Measurements from ENCODE around the gene ZC3H13. TPM values are rescaled to one million over a fixed set of nuclear protein-coding genes. Genes with fewer than 3 reads are reported as not detected.

ZC3H13 gene
- total and polyA plus RNA-seq, 2 of the 8 experiments (the other 6 are each of a cell fraction or from before 2014, with no cell fraction given) = 5.1 to 57.8 TPM

GRCh38 chr13:46040763-46041162, 11.8 kb downstream of the ZC3H13 start:
- H2BK5ac ChIP-seq (ENCODE audit: low read depth, low read length) = no peak overlapping the region
- CTCF ChIA-PET (ENCODE audit: partially characterized antibody) = interaction anchor here (0.7 kb wide), 1 partner anchor 17 kb away, joined by 3 read pairs; no protein-coding TSS in a partner anchor
- no peak overlapping the region for H2AFZ ChIP-seq (ENCODE audit: low read length)
- POLR2A ChIA-PET (ENCODE audit: partially characterized antibody) = interaction anchor here (0.6 kb wide), 1 partner anchor 25 kb away, joined by 3 read pairs; no protein-coding TSS in a partner anchor
- 93% methylated on average over 2 of the region's 2 CpGs; no CpG with 5 or more reads in 1 of the 2 experiments for WGBS, 2 experiments (ENCODE audit: extremely low coverage in 1 of 2, insufficient coverage in 1 of 2, insufficient read length in 1 of 2, insufficient replicate concordance in 2 of 2, low coverage in 1 of 2, low lambda C conversion rate in 2 of 2, missing lambda C conversion rate in 1 of 2)
- no peak for FAIRE-seq
- no peak overlapping the region for H3K4me2 ChIP-seq (ENCODE audit: insufficient read depth in 1 of 2, low read depth in 2 of 2, low read length in 2 of 2)
- peaks cover 0 to 2% of the 10 kb centered on the region in 2 experiments for H4K20me1 ChIP-seq (replicated peaks in 1 of 2; ENCODE audit: control insufficient read depth in 1 of 2, insufficient read depth in 2 of 2, low read length in 2 of 2)
- H3K9me3 ChIP-seq (ENCODE audit: insufficient read depth in 2 of 2, low read depth in 1 of 2, low read length in 1 of 2) = no peaks in the 10 kb centered on the region
- DNase-seq (ENCODE audit: low read depth in 1 of 2, low spot score in 2 of 2) = no peak
- H4K5ac ChIP-seq (ENCODE audit: insufficient read length, low read depth, low read length) = no peak overlapping the region
- no peaks in the 10 kb centered on the region for H3K4me1 ChIP-seq (replicated peaks in 1 of 4; ENCODE audit: control insufficient read depth in 3 of 4, insufficient read depth in 4 of 4, low read length in 3 of 4)
- H3K9ac ChIP-seq (replicated peaks in 1 of 4; ENCODE audit: extremely low read depth in 1 of 4, low read depth in 3 of 4, low read length in 3 of 4) = no peak overlapping the region
- H4K8ac ChIP-seq (ENCODE audit: extremely low read depth, insufficient read depth, low read length) = no peak overlapping the region
- no peak overlapping the region for H2BK15ac ChIP-seq (ENCODE audit: low read length)
- H3K27me3 ChIP-seq (replicated peaks in 1 of 4; ENCODE audit: control insufficient read depth in 3 of 4, extremely low read depth in 1 of 4, insufficient read depth in 3 of 4, low read length in 3 of 4) = no peaks in the 10 kb centered on the region
- no peak overlapping the region for H3K4me3 ChIP-seq (ENCODE audit: extremely low read depth in 1 of 4, insufficient read depth in 2 of 4, low read depth in 3 of 4, low read length in 4 of 4)
- no peak overlapping the region for H4K91ac ChIP-seq (replicated peaks; ENCODE audit: insufficient read length, low read length)
- peaks cover 0 to 46% of the 10 kb centered on the region in 2 experiments; a peak in 2 of 4 replicates for H3K79me2 ChIP-seq (ENCODE audit: control insufficient read depth in 1 of 2, insufficient read depth in 2 of 2, low read length in 2 of 2)
- H3K27ac ChIP-seq (ENCODE audit: low read depth, low read length) = no peak overlapping the region
- no peak overlapping the region for H3K23ac ChIP-seq (ENCODE audit: insufficient read length)
- no peak overlapping the region for H2BK20ac ChIP-seq (ENCODE audit: low read length)
- no peak overlapping the region for H3K56ac ChIP-seq (replicated peaks; ENCODE audit: insufficient read length, low read depth, low read length)
- H2BK120ac ChIP-seq (replicated peaks; ENCODE audit: low read depth, low read length) = no peak overlapping the region
- H3K14ac ChIP-seq (ENCODE audit: insufficient read length) = no peak overlapping the region
- H3K4ac ChIP-seq (replicated peaks; ENCODE audit: insufficient read length, low read depth, low read length) = no peak overlapping the region
- peaks cover 0 to 29% (median 8%) of the 10 kb centered on the region in 4 experiments; a peak in 6 of 8 replicates for H3K36me3 ChIP-seq (ENCODE audit: control insufficient read depth in 2 of 4, insufficient read depth in 4 of 4, low read length in 3 of 4)
- H3K18ac ChIP-seq (ENCODE audit: extremely low read depth, low read length) = no peak overlapping the region
- no peaks in the 10 kb centered on the region for H3K79me1 ChIP-seq (ENCODE audit: low read depth, low read length)
- no peak overlapping the region for H2BK12ac ChIP-seq (ENCODE audit: low read depth, low read length)
- no peaks in the 10 kb centered on the region for H3K23me2 ChIP-seq (ENCODE audit: low read depth, low read length)
- no peak overlapping the region for H2AK5ac ChIP-seq (ENCODE audit: low read depth, low read length)
- TF ChIP-seq ATF2 (IDR thresholded peaks at IDR 0.05; ENCODE audit: low read length) (no peak), HDAC6 (IDR thresholded peaks at IDR 0.05; ENCODE audit: low read depth, low read length) (no peak), SAP30 (IDR thresholded peaks at IDR 0.05; ENCODE audit: insufficient read depth, insufficient replicate concordance, low read length) (no peak), SP1 (IDR thresholded peaks at IDR 0.05; ENCODE audit: low read depth, low read length) (no peak), PHF8 (conservative IDR thresholded peaks at IDR 0.05; ENCODE audit: low read depth, low read length) (no peak), BCL11A (IDR thresholded peaks at IDR 0.05; ENCODE audit: low read depth in 2 of 2, low read length in 2 of 2) (no peak), KDM1A (IDR thresholded peaks at IDR 0.05; ENCODE audit: borderline replicate concordance, low read length) (no peak), EP300 (IDR thresholded peaks at IDR 0.05; ENCODE audit: borderline replicate concordance in 1 of 2, low read depth in 2 of 2, low read length in 2 of 2) (no peak), CHD2 (IDR thresholded peaks at IDR 0.05; ENCODE audit: low read length) (no peak), BACH1 (IDR thresholded peaks at IDR 0.05; ENCODE audit: low read length) (no peak), KDM5A (IDR thresholded peaks at IDR 0.05; ENCODE audit: low read length) (no peak), TEAD4 (IDR thresholded peaks at IDR 0.05; ENCODE audit: low read depth, low read length) (no peak), SRF (IDR thresholded peaks at IDR 0.05; ENCODE audit: low read depth, low read length) (no peak)

All from H1 (cell line).